AG04449 (cell line): ENCODE data around the gene TNFRSF18.

ENCODE experiments used
- CTCF ChIA-PET: fragments of 350-600 bp; formaldehyde crosslinking; extraction: SDS; loops from one replicate; lab custom pipeline; 2021; ENCODE audit warnings: antibody characterized with exemption; lab: Yijun Ruan, JAX
- POLR2A ChIA-PET: fragments of 400-600, 350-600 bp; formaldehyde crosslinking; extraction: SDS; loops from one replicate; lab custom pipeline; 2020; ENCODE audit warnings: antibody characterized with exemption, inconsistent platforms; lab: Yijun Ruan, JAX
- DNase-seq: peaks from one replicate; pipeline ENCODE4 v3.0.0-alpha.2; 2010; ENCODE audit warnings: low read depth, low spot score
- H3K4me3 ChIP-seq: 2 replicates; pipeline ENCODE4 v1.5.1; 2011; ENCODE audit warnings: low read depth, mild to moderate bottlenecking, control low read depth, low read length
- TF ChIP-seq, protein P1 (sequence below): IDR thresholded peaks from one replicate; pipeline ENCODE4 v1.5.1; 2011; ENCODE audit warnings: mild to moderate bottlenecking, moderate library complexity, low read length, control low read depth, inconsistent platforms; ENCODE audit not compliant: insufficient read depth; ENCODE audit errors: missing control alignments

Gene TNFRSF18, protein sequence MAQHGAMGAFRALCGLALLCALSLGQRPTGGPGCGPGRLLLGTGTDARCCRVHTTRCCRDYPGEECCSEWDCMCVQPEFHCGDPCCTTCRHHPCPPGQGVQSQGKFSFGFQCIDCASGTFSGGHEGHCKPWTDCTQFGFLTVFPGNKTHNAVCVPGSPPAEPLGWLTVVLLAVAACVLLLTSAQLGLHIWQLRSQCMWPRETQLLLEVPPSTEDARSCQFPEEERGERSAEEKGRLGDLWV

DNA sequence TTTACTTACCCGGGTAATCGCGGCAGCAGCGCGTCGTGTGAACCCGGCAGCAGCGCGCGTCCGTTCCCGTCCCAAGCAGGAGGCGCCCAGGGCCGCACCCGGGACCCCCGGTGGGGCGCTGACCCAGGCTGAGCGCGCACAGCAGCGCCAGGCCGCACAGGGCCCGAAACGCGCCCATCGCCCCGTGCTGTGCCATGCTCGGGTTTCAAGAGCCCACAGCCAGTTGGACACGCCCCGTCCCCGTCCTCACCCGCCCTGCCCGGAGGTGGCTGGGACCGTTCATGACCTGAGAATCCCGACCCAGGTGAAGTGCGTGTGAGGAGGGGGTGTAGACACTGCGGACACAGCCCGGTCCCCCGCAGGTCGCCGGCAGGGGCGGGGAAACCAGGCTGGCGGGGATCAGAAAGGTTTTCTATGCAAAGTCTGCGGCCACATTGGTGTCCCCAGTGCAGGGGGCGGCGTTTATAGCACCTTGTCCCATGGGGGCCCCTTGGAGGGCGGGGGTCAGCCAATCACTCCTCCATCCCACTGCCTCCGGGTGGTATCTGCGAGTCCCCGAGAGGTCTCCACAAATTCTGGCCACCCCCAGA lies at the start of gene TNFRSF18:
TSS of gene TNFRSF18 (minus strand) at position 217 of the 590 bp plus-strand sequence. CDS start at position 196, 21 bp downstream.
- DNase-seq: no peak
- no peak within 1 kb of the TSS; the same call in 1 of the 2 replicates for H3K4me3 ChIP-seq
- TF ChIP-seq, protein P1, sequence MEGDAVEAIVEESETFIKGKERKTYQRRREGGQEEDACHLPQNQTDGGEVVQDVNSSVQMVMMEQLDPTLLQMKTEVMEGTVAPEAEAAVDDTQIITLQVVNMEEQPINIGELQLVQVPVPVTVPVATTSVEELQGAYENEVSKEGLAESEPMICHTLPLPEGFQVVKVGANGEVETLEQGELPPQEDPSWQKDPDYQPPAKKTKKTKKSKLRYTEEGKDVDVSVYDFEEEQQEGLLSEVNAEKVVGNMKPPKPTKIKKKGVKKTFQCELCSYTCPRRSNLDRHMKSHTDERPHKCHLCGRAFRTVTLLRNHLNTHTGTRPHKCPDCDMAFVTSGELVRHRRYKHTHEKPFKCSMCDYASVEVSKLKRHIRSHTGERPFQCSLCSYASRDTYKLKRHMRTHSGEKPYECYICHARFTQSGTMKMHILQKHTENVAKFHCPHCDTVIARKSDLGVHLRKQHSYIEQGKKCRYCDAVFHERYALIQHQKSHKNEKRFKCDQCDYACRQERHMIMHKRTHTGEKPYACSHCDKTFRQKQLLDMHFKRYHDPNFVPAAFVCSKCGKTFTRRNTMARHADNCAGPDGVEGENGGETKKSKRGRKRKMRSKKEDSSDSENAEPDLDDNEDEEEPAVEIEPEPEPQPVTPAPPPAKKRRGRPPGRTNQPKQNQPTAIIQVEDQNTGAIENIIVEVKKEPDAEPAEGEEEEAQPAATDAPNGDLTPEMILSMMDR: no peak
- CTCF ChIA-PET: interaction anchor here (1.6 kb wide), 1 partner anchor 84 kb away, joined by 3 read pairs; no protein-coding TSS in a partner anchor
- POLR2A ChIA-PET: no interaction called here

DNA sequence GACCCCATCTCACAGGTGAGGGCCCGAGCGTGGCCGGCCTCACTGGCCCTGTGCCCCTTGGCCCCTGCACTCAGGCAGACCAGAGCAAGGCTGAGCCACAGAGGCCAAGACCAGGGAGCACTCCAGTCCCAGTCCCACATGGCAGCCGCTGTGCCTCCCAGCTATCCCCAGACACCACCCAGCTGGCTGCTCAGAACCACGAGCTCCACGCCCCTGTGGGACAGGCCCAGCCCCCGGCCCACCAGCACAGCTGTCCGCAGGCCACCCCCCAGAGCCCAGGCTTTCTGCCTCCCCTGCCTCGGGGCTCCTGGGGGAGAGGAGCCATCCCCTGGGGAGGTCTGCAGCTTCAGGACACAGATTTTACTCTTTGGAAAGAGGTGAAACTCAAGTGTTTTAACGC lies 49.2 kb upstream of the TNFRSF18 start:
- TF ChIP-seq, protein P1: no peak
- no peak overlapping the region for H3K4me3 ChIP-seq
- DNase-seq: no peak
- ChIA-PET CTCF (no interaction called here), POLR2A (no interaction called here)

DNA sequence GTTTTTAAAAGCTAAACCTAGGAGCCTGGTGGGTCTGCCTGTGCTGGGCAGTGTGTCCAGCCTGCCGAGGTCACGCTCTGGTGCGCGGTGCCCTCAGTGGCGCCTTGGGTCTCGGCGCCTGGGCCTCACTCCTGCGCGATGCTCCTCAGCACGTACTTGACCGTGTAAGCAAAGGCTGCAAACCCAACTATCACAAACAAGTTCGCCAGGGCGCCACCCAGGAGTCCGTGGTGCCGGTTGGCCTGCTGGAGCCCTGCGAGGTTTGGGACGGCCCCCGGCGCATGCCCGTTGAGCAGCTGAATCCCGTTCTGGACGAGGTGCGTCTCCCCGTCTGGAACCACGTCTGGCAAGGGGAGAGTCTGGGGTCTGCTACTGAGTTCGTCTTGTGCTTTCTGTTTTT lies 48.7 kb upstream of the TNFRSF18 start:
- TF ChIP-seq, protein P1: no peak
- ChIA-PET POLR2A (no interaction called here), CTCF (interaction anchor here (0.8 to 1.1 kb wide), 2 partner anchors 133 to 134 kb away, joined by 3 read pairs; no protein-coding TSS in a partner anchor)
- DNase-seq: no peak
- H3K4me3 ChIP-seq: no peak overlapping the region

DNA sequence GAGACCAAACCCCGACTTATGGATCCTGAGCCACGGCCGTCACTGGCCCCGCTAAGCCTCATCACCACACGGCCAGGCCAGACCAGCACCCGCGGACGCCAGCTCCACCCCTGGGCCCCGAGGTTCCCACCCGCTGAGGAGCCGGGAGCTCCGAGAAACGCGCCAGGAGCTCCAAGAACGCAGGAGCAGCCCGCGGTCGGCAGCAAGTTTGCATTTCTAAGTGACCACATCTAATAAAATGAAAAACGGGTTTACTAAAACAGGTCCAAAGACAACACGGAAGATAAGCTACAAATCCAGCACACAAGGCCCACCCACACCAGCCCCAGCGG lies 48.2 kb upstream of the TNFRSF18 start:
- DNase-seq: no peak
- H3K4me3 ChIP-seq: no peak overlapping the region
- CTCF ChIA-PET: interaction anchor here (0.8 to 1.1 kb wide), 2 partner anchors 132 to 134 kb away, joined by 3 read pairs; no protein-coding TSS in a partner anchor
- POLR2A ChIA-PET: no interaction called here
- TF ChIP-seq, protein P1: no peak

DNA sequence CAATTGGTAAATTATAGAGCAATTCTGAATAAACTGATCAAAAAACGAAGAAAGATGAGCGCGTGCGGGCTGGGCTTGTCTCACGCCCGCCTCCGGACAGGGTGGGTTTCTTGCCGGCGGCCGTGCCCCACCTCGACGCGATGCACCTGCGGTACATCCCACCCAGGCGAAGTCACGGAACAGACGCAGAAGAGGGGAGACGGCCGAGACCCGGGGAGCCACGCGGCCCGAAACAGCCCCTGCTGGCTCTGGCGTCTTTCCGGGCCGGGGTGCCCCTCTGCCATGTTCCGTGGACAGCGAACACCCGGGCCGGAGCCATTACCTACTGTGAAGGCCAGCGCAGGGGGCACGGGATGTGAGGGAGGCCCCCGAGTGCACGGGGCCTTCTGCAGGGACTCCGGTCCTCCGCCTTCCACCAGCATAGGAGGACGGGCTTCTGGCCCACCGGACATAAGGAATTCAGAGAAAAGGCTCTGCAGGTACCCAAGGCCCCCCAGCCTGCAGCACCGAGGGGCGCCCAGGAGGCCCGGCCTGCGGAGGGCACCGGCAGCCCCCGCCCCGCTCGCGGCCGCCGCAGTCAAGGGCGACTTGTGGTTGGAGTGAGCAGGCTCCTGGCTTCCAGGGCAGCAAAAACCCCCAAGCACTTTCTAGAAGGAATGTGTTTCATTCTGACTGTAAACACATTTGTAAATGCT lies 47.7 kb upstream of the TNFRSF18 start:
- TF ChIP-seq, protein P1: no peak

DNA sequence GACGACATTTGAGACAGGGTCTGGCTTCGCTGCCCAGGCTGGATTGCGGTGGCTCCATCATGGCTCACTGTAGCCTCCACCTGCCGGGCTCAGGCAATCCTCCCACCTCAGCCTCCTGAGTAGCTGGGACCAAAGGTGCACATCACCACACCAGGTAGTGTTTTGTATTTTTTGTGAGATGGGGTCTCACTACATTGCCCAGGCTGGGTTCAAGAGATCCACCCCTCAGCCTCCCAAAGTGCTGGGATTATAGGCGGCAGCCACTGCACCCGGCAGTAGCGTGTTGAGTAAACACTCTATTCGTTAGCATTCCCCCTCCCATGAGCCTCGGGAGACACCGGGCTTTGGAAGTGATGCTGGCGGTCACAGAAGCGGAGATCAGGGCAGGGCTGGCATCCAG lies 46.9 kb upstream of the TNFRSF18 start:
- no peak for DNase-seq
- TF ChIP-seq, protein P1: no peak
- ChIA-PET CTCF (interaction anchor here (4.1 kb wide), 1 partner anchor 131 kb away, joined by 37 read pairs; no protein-coding TSS in a partner anchor), POLR2A (no interaction called here)
- H3K4me3 ChIP-seq: no peak overlapping the region

More for the DNA sequence above, 47.7 kb upstream of the TNFRSF18 start:
- no peak overlapping the region for H3K4me3 ChIP-seq
- ChIA-PET POLR2A (no interaction called here), CTCF (interaction anchor here (0.8 to 1.1 kb wide), 2 partner anchors 132 to 133 kb away, joined by 3 read pairs; no protein-coding TSS in a partner anchor)
- DNase-seq: no peak
